HepG2 (cell line): ENCODE results near the gene RHBDL3. TPM values are rescaled to one million over a fixed set of nuclear protein-coding genes. Genes with fewer than 3 reads are reported as not detected.

Experiments used
- AHR ChIP-seq: IDR thresholded peaks from 2 replicates; pipeline ENCODE4 v1.6.1; 2018; ENCODE audit warnings: missing genetic modification reagents, missing compliant biosample characterization
- NR1H2 ChIP-seq: sonication (generic); formaldehyde crosslinking; IDR thresholded peaks from 2 replicates; pipeline ENCODE4 v1.8.1; 2022; ENCODE audit warnings: low read depth, missing genetic modification reagents, borderline replicate concordance
- RARG ChIP-seq: sonication (generic); formaldehyde crosslinking; IDR thresholded peaks from 2 replicates; pipeline ENCODE4 v1.4.0; 2020; ENCODE audit warnings: low read depth, mild to moderate bottlenecking, missing genetic modification reagents
- RFX1 ChIP-seq: fragments of 450-650 bp; IDR thresholded peaks from 2 replicates; pipeline ENCODE4 v1.6.1; 2017
- SP1 ChIP-seq, 2 experiments: fragments of 450-650 bp in 1 of 2; sonication (generic) in 1 of 2; formaldehyde crosslinking in 1 of 2; IDR thresholded peaks; 2 replicates each; pipeline versions ENCODE4 v1.4.0 to v1.6.1; 2016 to 2020; ENCODE audit warnings: missing genetic modification reagents in 1 of 2
- ZBTB38 ChIP-seq: sonication (generic); formaldehyde crosslinking; IDR thresholded peaks from 2 replicates; pipeline ENCODE4 v1.5.1; 2020; ENCODE audit warnings: mild to moderate bottlenecking, missing genetic modification reagents
- ZFP37 ChIP-seq: sonication (generic); formaldehyde crosslinking; IDR thresholded peaks from 2 replicates; pipeline ENCODE4 v1.4.0; 2020; ENCODE audit warnings: missing genetic modification reagents, borderline replicate concordance
- ZNF143 ChIP-seq: sonication (generic); formaldehyde crosslinking; IDR thresholded peaks from 2 replicates; pipeline ENCODE4 v1.4.0; 2020; ENCODE audit warnings: missing genetic modification reagents
- ZNF33B ChIP-seq: sonication (generic); formaldehyde crosslinking; IDR thresholded peaks from 2 replicates; pipeline ENCODE4 v1.5.1; 2020; ENCODE audit warnings: mild to moderate bottlenecking, missing genetic modification reagents
- ZNF430 ChIP-seq: sonication (generic); formaldehyde crosslinking; IDR thresholded peaks from 2 replicates; pipeline ENCODE4 v1.9.0; 2021; ENCODE audit warnings: mild to moderate bottlenecking, missing genetic modification reagents
- polyA plus RNA-seq, 8 experiments: library from polyadenylated mRNA; depleted of rRNA in 3 of 8; stranded (reverse) in 7 of 8; unstranded in 1 of 8; fragments of >200 nt; fragmentation: Illumina TruSeq in 4 of 8; extraction: Trizol in 4 of 8; gene quantifications; 2 replicates each; pipeline versions ENCODE4 v1.2.1 to v1.2.3, GENCODE V29; 2011 to 2016; ENCODE audit warnings: low read depth in 4 of 8, missing spikeins in 1 of 8, mixed read lengths in 1 of 8; ENCODE audit not compliant: insufficient read depth in 1 of 8
- total RNA-seq, 5 experiments: library from RNA; depleted of rRNA; stranded (reverse); fragments of >200 nt; fragmentation: Illumina TruSeq; extraction: Trizol; gene quantifications; 2 replicates each; pipeline ENCODE4 v1.2.3, GENCODE V29; 2016; ENCODE audit warnings: low read depth in 1 of 5
- TF ChIP-seq, protein P1 (sequence below): sonication (generic); formaldehyde crosslinking; IDR thresholded peaks from 2 replicates; pipeline ENCODE4 v1.4.0; 2020; ENCODE audit warnings: mild to moderate bottlenecking, missing genetic modification reagents
- TF ChIP-seq, protein P2 (sequence below): sonication (generic); formaldehyde crosslinking; IDR thresholded peaks from 2 replicates; pipeline ENCODE4 v1.5.0; 2020; ENCODE audit warnings: missing genetic modification reagents, mild to moderate bottlenecking, borderline replicate concordance
- TF ChIP-seq, protein P3 (sequence below): sonication (generic); formaldehyde crosslinking; IDR thresholded peaks from 2 replicates; pipeline ENCODE4 v1.4.0; 2020; ENCODE audit warnings: mild to moderate bottlenecking, missing genetic modification reagents
- TF ChIP-seq, protein P4 (sequence below): sonication (generic); formaldehyde crosslinking; IDR thresholded peaks from 2 replicates; pipeline ENCODE4 v1.4.0; 2020; ENCODE audit warnings: missing genetic modification reagents

RHBDL3 gene
- total and polyA plus RNA-seq, 2 of the 13 experiments (the other 11 are each of a cell fraction or from before 2014, with no cell fraction given): 0.09 TPM; not detected in 1

DNA sequence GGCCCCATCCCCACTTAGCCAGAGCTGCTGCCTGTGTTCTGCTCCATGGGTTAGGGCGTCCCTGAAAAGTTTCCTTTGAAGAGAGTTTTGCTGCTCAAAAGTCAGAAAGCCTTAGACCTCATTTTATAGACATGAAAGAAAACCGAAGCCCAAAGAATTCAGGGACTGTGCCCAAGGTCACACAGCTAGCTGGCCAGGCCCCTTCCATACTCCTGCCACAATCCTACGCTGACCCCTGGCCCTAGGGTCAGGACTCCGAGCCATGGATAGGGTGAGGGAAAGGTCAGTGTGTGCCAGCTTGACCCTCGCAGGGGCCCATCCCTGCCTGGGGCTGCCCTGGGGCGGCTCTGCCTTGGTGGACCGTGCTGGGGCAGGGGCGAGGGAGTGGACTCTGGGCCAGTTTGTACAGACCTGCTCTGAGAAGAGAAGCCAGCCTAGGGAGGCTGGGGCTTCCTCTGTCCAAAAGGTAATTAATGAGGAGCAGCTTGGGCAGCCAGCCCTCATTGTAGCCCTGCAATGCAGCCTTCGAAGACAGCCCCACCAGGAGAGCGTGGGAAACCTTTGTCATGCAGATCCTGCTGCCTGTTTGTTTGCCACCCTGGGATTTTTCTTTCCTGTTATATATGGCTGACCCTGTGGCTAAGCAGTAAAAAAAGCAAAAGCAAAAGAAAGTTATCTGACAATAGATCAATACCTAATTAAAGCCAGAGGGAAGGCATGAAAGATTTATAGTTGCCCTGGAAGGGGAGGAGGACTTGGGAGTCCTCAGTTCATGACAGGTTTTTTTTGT, 37.4 kb downstream of the RHBDL3 start (continued):
- TF ChIP-seq, protein P1, sequence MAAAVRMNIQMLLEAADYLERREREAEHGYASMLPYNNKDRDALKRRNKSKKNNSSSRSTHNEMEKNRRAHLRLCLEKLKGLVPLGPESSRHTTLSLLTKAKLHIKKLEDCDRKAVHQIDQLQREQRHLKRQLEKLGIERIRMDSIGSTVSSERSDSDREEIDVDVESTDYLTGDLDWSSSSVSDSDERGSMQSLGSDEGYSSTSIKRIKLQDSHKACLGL (CRISPR knock-in tag): no peak
- no peak for TF ChIP-seq RFX1
- TF ChIP-seq ZNF33B (CRISPR knock-in tag): no peak
- no peak for TF ChIP-seq AHR (CRISPR knock-in tag)
- no peak for TF ChIP-seq SP1 (IDR thresholded peaks at IDR 0.05)
- no peak for TF ChIP-seq SP1 (CRISPR knock-in tag; IDR thresholded peaks at IDR 0.05)
- TF ChIP-seq, protein P2, sequence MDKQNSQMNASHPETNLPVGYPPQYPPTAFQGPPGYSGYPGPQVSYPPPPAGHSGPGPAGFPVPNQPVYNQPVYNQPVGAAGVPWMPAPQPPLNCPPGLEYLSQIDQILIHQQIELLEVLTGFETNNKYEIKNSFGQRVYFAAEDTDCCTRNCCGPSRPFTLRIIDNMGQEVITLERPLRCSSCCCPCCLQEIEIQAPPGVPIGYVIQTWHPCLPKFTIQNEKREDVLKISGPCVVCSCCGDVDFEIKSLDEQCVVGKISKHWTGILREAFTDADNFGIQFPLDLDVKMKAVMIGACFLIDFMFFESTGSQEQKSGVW (CRISPR knock-in tag): no peak
- TF ChIP-seq RARG (CRISPR knock-in tag): no peak
- no peak for TF ChIP-seq ZNF430 (CRISPR knock-in tag)
- TF ChIP-seq ZNF143: no peak
- TF ChIP-seq, protein P3, sequence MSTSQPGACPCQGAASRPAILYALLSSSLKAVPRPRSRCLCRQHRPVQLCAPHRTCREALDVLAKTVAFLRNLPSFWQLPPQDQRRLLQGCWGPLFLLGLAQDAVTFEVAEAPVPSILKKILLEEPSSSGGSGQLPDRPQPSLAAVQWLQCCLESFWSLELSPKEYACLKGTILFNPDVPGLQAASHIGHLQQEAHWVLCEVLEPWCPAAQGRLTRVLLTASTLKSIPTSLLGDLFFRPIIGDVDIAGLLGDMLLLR (CRISPR knock-in tag): no peak
- no peak for TF ChIP-seq ZBTB38 (CRISPR knock-in tag)
- TF ChIP-seq, protein P4, sequence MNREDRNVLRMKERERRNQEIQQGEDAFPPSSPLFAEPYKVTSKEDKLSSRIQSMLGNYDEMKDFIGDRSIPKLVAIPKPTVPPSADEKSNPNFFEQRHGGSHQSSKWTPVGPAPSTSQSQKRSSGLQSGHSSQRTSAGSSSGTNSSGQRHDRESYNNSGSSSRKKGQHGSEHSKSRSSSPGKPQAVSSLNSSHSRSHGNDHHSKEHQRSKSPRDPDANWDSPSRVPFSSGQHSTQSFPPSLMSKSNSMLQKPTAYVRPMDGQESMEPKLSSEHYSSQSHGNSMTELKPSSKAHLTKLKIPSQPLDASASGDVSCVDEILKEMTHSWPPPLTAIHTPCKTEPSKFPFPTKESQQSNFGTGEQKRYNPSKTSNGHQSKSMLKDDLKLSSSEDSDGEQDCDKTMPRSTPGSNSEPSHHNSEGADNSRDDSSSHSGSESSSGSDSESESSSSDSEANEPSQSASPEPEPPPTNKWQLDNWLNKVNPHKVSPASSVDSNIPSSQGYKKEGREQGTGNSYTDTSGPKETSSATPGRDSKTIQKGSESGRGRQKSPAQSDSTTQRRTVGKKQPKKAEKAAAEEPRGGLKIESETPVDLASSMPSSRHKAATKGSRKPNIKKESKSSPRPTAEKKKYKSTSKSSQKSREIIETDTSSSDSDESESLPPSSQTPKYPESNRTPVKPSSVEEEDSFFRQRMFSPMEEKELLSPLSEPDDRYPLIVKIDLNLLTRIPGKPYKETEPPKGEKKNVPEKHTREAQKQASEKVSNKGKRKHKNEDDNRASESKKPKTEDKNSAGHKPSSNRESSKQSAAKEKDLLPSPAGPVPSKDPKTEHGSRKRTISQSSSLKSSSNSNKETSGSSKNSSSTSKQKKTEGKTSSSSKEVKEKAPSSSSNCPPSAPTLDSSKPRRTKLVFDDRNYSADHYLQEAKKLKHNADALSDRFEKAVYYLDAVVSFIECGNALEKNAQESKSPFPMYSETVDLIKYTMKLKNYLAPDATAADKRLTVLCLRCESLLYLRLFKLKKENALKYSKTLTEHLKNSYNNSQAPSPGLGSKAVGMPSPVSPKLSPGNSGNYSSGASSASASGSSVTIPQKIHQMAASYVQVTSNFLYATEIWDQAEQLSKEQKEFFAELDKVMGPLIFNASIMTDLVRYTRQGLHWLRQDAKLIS (CRISPR knock-in tag): no peak
- no peak for TF ChIP-seq NR1H2
- no peak for TF ChIP-seq ZFP37
